HepG2 (cell line): ENCODE measurements around the gene SYTL3. TPM values are rescaled to one million over a fixed set of nuclear protein-coding genes. Genes with fewer than 3 reads are reported as not detected.

Experiments used
- ERF ChIP-seq: IDR thresholded peaks from 2 replicates; pipeline ENCODE4 v1.6.1; 2018; ENCODE audit warnings: missing biosample characterization, missing genetic modification reagents
- GABPB1 ChIP-seq: IDR thresholded peaks from 2 replicates; pipeline ENCODE4 v1.6.1; 2016; ENCODE audit warnings: mild to moderate bottlenecking, missing genetic modification reagents, moderate library complexity, missing compliant biosample characterization
- JARID2 ChIP-seq: sonication (generic); formaldehyde crosslinking; IDR thresholded peaks from 2 replicates; pipeline ENCODE4 v1.8.1; 2023; ENCODE audit warnings: missing genetic modification reagents, inconsistent platforms; ENCODE audit not compliant: insufficient replicate concordance
- KAT2B ChIP-seq: fragments of 150-350 bp; IDR thresholded peaks from 2 replicates; pipeline ENCODE4 v1.6.1; 2014; ENCODE audit warnings: low read depth, low read length, borderline replicate concordance
- TOE1 ChIP-seq: sonication (generic); formaldehyde crosslinking; IDR thresholded peaks from 2 replicates; pipeline ENCODE4 v1.4.0; 2020; ENCODE audit warnings: mild to moderate bottlenecking, missing genetic modification reagents
- TSC22D2 ChIP-seq: sonication (generic); formaldehyde crosslinking; IDR thresholded peaks from 2 replicates; pipeline ENCODE4 v1.5.1; 2020; ENCODE audit warnings: missing genetic modification reagents, mild to moderate bottlenecking, borderline replicate concordance
- ZFYVE20 ChIP-seq: sonication (generic); formaldehyde crosslinking; IDR thresholded peaks from 2 replicates; pipeline ENCODE4 v1.8.0; 2023; ENCODE audit warnings: low read depth, mild to moderate bottlenecking, moderate library complexity, missing genetic modification reagents, borderline replicate concordance
- ZNF292 ChIP-seq: sonication (generic); formaldehyde crosslinking; IDR thresholded peaks from 2 replicates; pipeline ENCODE4 v1.8.1; 2022; ENCODE audit warnings: mild to moderate bottlenecking, low read depth, missing genetic modification reagents, borderline replicate concordance
- ZNF782 ChIP-seq: sonication (generic); formaldehyde crosslinking; IDR thresholded peaks from 2 replicates; pipeline ENCODE4 v1.4.0; 2020; ENCODE audit warnings: missing genetic modification reagents, mild to moderate bottlenecking, borderline replicate concordance
- polyA plus RNA-seq, 8 experiments: library from polyadenylated mRNA; depleted of rRNA in 3 of 8; stranded (reverse) in 7 of 8; unstranded in 1 of 8; fragments of >200 nt; fragmentation: Illumina TruSeq in 4 of 8; extraction: Trizol in 4 of 8; gene quantifications; 2 replicates each; pipeline versions ENCODE4 v1.2.1 to v1.2.3, GENCODE V29; 2011 to 2016; ENCODE audit warnings: low read depth in 4 of 8, missing spikeins in 1 of 8, mixed read lengths in 1 of 8; ENCODE audit not compliant: insufficient read depth in 1 of 8
- total RNA-seq, 5 experiments: library from RNA; depleted of rRNA; stranded (reverse); fragments of >200 nt; fragmentation: Illumina TruSeq; extraction: Trizol; gene quantifications; 2 replicates each; pipeline ENCODE4 v1.2.3, GENCODE V29; 2016; ENCODE audit warnings: low read depth in 1 of 5
- TF ChIP-seq, protein P1 (sequence below): IDR thresholded peaks from 2 replicates; pipeline ENCODE4 v1.6.1; 2012; ENCODE audit warnings: low read length, improper control_type of control experiment
- TF ChIP-seq, protein P2 (sequence below): sonication (generic); formaldehyde crosslinking; IDR thresholded peaks from 2 replicates; pipeline ENCODE4 v1.4.0; 2020; ENCODE audit warnings: mild to moderate bottlenecking, missing genetic modification reagents
- TF ChIP-seq, protein P3 (sequence below): sonication (generic); formaldehyde crosslinking; IDR thresholded peaks from 2 replicates; pipeline ENCODE4 v1.4.0; 2020; ENCODE audit warnings: missing genetic modification reagents
- TF ChIP-seq, protein P4 (sequence below): sonication (generic); formaldehyde crosslinking; IDR thresholded peaks from 2 replicates; pipeline ENCODE4 v1.5.1; 2020; ENCODE audit warnings: mild to moderate bottlenecking, missing genetic modification reagents, borderline replicate concordance

Gene SYTL3
- total and polyA plus RNA-seq, 2 of the 13 experiments (the other 11 are each of a cell fraction or from before 2014, with no cell fraction given), result 0.11 to 0.28 TPM

DNA sequence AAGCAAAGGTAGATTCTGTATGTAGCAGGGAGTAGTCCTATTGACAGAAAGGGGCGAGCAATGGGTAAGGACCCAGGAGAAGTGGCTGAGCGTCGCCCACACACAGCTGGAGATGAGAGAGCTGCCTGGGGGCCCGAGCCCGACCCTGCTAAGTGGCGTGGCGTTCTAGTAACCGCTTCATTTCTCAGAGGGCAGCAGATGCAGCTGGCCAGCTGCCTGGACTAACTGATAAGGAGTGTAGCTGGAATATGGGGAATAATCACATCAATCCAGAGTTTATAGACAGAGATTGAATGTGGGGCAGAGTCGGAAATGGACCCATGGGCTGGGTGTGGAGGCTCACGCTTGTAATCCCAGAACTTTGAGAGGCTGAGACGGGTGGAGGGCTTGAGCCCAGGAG, 104.9 kb downstream of the SYTL3 start (continued):
- TF ChIP-seq, protein P1, sequence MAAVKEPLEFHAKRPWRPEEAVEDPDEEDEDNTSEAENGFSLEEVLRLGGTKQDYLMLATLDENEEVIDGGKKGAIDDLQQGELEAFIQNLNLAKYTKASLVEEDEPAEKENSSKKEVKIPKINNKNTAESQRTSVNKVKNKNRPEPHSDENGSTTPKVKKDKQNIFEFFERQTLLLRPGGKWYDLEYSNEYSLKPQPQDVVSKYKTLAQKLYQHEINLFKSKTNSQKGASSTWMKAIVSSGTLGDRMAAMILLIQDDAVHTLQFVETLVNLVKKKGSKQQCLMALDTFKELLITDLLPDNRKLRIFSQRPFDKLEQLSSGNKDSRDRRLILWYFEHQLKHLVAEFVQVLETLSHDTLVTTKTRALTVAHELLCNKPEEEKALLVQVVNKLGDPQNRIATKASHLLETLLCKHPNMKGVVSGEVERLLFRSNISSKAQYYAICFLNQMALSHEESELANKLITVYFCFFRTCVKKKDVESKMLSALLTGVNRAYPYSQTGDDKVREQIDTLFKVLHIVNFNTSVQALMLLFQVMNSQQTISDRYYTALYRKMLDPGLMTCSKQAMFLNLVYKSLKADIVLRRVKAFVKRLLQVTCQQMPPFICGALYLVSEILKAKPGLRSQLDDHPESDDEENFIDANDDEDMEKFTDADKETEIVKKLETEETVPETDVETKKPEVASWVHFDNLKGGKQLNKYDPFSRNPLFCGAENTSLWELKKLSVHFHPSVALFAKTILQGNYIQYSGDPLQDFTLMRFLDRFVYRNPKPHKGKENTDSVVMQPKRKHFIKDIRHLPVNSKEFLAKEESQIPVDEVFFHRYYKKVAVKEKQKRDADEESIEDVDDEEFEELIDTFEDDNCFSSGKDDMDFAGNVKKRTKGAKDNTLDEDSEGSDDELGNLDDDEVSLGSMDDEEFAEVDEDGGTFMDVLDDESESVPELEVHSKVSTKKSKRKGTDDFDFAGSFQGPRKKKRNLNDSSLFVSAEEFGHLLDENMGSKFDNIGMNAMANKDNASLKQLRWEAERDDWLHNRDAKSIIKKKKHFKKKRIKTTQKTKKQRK, result no peak
- TF ChIP-seq ZFYVE20 (CRISPR knock-in tag) (no peak), ERF (no peak), JARID2 (CRISPR knock-in tag) (no peak), TOE1 (CRISPR knock-in tag) (no peak), GABPB1 (CRISPR knock-in tag) (no peak), ZNF292 (CRISPR knock-in tag) (no peak), KAT2B (no peak), TSC22D2 (CRISPR knock-in tag) (no peak), ZNF782 (no peak)
- TF ChIP-seq, protein P2, sequence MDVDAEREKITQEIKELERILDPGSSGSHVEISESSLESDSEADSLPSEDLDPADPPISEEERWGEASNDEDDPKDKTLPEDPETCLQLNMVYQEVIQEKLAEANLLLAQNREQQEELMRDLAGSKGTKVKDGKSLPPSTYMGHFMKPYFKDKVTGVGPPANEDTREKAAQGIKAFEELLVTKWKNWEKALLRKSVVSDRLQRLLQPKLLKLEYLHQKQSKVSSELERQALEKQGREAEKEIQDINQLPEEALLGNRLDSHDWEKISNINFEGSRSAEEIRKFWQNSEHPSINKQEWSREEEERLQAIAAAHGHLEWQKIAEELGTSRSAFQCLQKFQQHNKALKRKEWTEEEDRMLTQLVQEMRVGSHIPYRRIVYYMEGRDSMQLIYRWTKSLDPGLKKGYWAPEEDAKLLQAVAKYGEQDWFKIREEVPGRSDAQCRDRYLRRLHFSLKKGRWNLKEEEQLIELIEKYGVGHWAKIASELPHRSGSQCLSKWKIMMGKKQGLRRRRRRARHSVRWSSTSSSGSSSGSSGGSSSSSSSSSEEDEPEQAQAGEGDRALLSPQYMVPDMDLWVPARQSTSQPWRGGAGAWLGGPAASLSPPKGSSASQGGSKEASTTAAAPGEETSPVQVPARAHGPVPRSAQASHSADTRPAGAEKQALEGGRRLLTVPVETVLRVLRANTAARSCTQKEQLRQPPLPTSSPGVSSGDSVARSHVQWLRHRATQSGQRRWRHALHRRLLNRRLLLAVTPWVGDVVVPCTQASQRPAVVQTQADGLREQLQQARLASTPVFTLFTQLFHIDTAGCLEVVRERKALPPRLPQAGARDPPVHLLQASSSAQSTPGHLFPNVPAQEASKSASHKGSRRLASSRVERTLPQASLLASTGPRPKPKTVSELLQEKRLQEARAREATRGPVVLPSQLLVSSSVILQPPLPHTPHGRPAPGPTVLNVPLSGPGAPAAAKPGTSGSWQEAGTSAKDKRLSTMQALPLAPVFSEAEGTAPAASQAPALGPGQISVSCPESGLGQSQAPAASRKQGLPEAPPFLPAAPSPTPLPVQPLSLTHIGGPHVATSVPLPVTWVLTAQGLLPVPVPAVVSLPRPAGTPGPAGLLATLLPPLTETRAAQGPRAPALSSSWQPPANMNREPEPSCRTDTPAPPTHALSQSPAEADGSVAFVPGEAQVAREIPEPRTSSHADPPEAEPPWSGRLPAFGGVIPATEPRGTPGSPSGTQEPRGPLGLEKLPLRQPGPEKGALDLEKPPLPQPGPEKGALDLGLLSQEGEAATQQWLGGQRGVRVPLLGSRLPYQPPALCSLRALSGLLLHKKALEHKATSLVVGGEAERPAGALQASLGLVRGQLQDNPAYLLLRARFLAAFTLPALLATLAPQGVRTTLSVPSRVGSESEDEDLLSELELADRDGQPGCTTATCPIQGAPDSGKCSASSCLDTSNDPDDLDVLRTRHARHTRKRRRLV, result no peak
- TF ChIP-seq, protein P3, sequence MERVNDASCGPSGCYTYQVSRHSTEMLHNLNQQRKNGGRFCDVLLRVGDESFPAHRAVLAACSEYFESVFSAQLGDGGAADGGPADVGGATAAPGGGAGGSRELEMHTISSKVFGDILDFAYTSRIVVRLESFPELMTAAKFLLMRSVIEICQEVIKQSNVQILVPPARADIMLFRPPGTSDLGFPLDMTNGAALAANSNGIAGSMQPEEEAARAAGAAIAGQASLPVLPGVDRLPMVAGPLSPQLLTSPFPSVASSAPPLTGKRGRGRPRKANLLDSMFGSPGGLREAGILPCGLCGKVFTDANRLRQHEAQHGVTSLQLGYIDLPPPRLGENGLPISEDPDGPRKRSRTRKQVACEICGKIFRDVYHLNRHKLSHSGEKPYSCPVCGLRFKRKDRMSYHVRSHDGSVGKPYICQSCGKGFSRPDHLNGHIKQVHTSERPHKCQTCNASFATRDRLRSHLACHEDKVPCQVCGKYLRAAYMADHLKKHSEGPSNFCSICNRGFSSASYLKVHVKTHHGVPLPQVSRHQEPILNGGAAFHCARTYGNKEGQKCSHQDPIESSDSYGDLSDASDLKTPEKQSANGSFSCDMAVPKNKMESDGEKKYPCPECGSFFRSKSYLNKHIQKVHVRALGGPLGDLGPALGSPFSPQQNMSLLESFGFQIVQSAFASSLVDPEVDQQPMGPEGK (CRISPR knock-in tag), result no peak
- TF ChIP-seq, protein P4, sequence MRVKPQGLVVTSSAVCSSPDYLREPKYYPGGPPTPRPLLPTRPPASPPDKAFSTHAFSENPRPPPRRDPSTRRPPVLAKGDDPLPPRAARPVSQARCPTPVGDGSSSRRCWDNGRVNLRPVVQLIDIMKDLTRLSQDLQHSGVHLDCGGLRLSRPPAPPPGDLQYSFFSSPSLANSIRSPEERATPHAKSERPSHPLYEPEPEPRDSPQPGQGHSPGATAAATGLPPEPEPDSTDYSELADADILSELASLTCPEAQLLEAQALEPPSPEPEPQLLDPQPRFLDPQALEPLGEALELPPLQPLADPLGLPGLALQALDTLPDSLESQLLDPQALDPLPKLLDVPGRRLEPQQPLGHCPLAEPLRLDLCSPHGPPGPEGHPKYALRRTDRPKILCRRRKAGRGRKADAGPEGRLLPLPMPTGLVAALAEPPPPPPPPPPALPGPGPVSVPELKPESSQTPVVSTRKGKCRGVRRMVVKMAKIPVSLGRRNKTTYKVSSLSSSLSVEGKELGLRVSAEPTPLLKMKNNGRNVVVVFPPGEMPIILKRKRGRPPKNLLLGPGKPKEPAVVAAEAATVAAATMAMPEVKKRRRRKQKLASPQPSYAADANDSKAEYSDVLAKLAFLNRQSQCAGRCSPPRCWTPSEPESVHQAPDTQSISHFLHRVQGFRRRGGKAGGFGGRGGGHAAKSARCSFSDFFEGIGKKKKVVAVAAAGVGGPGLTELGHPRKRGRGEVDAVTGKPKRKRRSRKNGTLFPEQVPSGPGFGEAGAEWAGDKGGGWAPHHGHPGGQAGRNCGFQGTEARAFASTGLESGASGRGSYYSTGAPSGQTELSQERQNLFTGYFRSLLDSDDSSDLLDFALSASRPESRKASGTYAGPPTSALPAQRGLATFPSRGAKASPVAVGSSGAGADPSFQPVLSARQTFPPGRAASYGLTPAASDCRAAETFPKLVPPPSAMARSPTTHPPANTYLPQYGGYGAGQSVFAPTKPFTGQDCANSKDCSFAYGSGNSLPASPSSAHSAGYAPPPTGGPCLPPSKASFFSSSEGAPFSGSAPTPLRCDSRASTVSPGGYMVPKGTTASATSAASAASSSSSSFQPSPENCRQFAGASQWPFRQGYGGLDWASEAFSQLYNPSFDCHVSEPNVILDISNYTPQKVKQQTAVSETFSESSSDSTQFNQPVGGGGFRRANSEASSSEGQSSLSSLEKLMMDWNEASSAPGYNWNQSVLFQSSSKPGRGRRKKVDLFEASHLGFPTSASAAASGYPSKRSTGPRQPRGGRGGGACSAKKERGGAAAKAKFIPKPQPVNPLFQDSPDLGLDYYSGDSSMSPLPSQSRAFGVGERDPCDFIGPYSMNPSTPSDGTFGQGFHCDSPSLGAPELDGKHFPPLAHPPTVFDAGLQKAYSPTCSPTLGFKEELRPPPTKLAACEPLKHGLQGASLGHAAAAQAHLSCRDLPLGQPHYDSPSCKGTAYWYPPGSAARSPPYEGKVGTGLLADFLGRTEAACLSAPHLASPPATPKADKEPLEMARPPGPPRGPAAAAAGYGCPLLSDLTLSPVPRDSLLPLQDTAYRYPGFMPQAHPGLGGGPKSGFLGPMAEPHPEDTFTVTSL (CRISPR knock-in tag), result no peak
